ENCODE results near the gene SLC25A22.

- TF ChIP-seq EP300 (IDR thresholded peaks at IDR 0.05; ENCODE audit: borderline replicate concordance in 1 of 2, low read depth in 1 of 2, low read length in 1 of 2) = no peak
- TF ChIP-seq, protein P1, sequence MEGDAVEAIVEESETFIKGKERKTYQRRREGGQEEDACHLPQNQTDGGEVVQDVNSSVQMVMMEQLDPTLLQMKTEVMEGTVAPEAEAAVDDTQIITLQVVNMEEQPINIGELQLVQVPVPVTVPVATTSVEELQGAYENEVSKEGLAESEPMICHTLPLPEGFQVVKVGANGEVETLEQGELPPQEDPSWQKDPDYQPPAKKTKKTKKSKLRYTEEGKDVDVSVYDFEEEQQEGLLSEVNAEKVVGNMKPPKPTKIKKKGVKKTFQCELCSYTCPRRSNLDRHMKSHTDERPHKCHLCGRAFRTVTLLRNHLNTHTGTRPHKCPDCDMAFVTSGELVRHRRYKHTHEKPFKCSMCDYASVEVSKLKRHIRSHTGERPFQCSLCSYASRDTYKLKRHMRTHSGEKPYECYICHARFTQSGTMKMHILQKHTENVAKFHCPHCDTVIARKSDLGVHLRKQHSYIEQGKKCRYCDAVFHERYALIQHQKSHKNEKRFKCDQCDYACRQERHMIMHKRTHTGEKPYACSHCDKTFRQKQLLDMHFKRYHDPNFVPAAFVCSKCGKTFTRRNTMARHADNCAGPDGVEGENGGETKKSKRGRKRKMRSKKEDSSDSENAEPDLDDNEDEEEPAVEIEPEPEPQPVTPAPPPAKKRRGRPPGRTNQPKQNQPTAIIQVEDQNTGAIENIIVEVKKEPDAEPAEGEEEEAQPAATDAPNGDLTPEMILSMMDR (IDR thresholded peaks at IDR 0.05) = no peak
These were observed 26.3 kb upstream of the SLC25A22 start for GRCh38 chr11:824292-824880.
